T-helper 1 cell treated with Interleukin-12 subunit alpha and Interleukin-12 subunit beta and Interleukin-4 antibody, amounts not matched to agents 30 μg/mL and 1 μg/mL, for 36 hours (primary cell): Measurements from ENCODE around the gene TOM1.

Source experiments
- H3K27ac Mint-ChIP-seq: one replicate; pipeline ENCODE4 v1.8.0; 2021; ENCODE audit warnings: mild to moderate bottlenecking, mixed read lengths
- H3K27me3 Mint-ChIP-seq: one replicate; pipeline ENCODE4 v1.8.0; 2021; ENCODE audit warnings: low read depth, mixed read lengths
- H3K36me3 Mint-ChIP-seq: one replicate; pipeline ENCODE4 v1.8.0; 2021; ENCODE audit warnings: low read depth, mixed read lengths
- H3K4me1 Mint-ChIP-seq: one replicate; pipeline ENCODE4 v1.8.0; 2021; ENCODE audit warnings: low read depth, mixed read lengths
- H3K4me3 Mint-ChIP-seq: one replicate; pipeline ENCODE4 v1.8.0; 2021; ENCODE audit warnings: mild to moderate bottlenecking, moderate library complexity, mixed read lengths
- H3K9me3 Mint-ChIP-seq: one replicate; pipeline ENCODE4 v1.8.0; 2021; ENCODE audit warnings: mixed read lengths

The TOM1 gene

DNA sequence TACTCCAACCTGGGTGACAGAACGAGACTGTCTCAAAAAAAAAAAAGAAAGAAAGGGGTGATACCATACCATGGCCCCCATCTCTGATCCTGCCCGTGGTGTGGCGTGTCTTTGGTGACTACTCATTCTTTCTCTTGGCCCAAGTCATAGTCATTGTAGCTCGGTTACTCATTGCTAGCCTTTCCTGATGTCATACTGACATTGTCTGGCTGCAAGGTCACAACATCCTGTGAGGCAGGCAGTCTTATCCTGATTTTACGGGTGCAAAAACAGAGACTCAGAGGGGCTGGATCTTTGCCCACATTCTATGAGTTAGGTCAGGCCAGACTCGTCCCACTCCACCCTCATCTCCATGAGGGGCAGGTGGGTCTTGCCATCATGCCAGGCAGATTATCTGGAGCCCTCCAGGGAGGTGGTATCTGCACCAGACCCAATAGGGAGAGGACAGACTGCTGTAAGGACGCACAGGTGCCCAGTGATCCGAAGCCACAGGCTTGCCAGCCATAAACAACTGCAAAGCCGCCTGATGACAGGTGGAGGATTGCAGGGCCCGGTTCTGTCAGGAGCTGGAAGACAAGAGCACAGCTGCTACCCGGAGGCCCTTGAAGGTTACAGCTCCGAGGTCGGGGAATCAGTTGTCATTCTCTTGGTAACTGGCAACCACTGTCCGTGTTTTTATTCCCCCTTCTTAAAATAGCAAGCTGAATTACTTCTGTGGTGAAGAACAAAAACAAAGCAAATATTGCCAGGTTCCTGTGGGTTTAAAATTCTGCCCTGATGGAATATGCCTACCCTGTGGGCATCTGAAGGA is 13.8 kb downstream of the TOM1 start:
- Mint-ChIP-seq H3K36me3 (peaks cover 9% of the 10 kb centered on the region), H3K27me3 (no peaks in the 10 kb centered on the region), H3K4me1 (peaks cover 52% of the 10 kb centered on the region), H3K27ac (peak overlapping the region; percentile 38), H3K9me3 (no peaks in the 10 kb centered on the region), H3K4me3 (no peak overlapping the region)

DNA sequence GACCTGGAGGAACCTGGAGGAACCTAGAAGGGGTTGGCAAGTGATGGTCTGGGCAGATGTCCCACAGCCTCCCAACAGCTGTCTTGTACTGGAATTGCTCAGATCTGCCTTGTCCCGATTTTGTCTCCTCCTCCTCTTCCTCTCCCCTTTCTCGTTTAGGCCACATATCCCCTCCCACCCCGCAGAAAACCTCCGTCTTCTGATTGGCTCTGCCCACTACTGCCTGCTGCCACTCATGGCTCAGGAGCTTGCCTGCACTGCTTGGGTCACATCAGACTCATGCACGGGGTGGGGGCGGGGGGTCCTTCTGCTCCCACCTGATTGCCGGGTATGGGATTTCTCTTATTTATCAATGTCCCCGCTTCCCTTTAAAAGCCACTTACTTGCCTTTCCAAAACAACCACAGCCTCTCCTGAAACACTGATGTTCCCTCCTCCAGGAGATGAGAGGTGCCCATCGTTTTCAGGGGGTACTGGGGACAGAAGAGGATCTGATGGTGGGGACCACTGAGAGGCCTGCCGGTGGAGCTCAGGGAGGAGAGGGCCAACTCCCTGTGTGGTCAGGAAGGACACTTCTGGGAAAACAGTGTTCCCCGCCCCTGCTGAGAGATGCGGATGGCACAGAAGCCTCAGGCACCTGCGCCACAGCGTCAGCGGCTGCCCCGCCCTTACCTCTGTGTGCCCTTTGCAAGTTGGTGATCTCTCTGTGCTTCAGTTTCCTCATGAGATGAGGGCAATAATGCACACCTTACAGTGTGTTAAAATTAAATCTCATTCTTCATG is 14.7 kb downstream of the TOM1 start:
- Mint-ChIP-seq H3K4me3 (no peak overlapping the region), H3K27me3 (no peaks in the 10 kb centered on the region), H3K4me1 (peaks cover 44% of the 10 kb centered on the region), H3K9me3 (no peaks in the 10 kb centered on the region), H3K36me3 (peaks cover 9% of the 10 kb centered on the region), H3K27ac (no peak overlapping the region)

DNA sequence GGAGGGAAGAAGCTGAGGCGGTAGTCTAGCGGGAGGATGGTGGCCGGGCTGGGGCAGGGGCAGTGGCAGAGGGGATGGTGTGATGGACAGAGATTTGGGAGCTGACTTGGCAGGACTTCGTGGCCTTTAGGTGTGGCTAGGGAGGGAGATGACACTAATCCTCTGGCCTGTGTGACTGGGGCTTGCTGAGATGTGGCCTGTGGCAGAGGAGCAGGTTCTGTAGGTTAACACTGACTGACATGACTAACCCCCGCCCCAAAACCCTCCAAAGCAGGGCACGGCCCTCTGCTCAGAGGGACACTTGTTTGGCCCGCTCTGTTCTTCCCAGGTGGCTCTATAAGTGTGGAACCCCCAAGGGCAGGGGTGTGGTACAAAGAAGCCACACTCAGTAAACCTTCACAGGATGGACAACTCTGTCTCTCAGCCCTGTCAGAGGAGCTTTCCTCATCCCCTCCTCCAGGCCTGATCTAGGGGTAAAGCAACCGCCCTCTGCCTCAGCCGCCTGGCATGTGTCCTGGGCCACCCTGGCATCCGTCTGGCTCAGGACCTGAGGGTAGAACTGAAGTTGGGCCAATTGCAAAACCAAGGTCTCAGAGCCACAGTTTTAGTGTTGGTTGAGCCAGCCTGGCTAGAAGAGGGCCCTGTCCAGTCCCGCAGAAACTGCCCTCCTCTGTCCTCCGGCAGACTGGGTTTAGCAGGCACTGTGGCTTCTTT is 15.6 kb downstream of the TOM1 start:
- H3K27ac Mint-ChIP-seq = no peak overlapping the region
- no peak overlapping the region for H3K4me3 Mint-ChIP-seq
- no peaks in the 10 kb centered on the region for H3K9me3 Mint-ChIP-seq
- no peaks in the 10 kb centered on the region for H3K27me3 Mint-ChIP-seq
- H3K36me3 Mint-ChIP-seq = peaks cover 9% of the 10 kb centered on the region
- H3K4me1 Mint-ChIP-seq = peaks cover 37% of the 10 kb centered on the region

DNA sequence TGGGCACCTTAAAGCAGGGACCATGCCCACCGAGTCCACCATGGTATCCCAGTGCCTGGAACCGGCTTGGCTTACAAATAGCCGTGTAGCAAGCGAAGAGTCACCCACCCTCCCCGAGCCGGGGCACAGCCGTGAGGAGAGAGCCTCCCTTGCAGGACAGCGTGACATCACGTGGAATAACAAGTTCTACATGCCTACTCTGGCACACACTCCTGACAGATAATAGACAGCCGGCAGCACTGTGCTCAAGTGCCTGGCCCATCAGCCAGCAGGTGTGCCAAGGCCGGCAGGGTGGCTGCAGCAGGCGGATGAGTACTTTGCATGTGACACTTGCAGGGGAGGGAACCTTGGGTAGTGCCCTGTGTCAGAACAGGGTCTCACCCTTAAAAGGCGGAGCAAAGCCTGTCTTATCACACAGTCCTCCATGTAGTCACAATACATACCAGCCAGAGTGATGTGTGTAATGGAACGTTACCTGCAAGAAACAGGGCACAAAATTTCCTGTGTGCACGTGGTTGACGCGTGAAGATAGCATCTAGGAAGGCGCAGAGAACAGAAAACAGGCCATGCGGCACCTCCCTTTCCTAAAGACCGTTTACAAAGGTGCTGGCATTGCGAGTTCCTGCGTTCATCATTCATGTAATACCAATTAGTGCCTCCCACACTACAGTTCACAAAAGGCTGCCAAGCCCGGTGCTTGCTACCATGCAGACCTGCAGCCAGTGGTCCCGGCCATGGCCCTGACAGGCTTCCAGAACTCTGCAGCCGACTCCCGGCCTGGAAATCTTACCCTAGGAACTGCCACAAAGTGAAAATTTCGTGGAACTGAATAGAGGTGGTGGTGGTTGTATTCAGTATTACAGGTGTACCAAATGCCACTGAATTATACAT is 16.4 kb downstream of the TOM1 start:
- H3K9me3 Mint-ChIP-seq = no peaks in the 10 kb centered on the region
- H3K36me3 Mint-ChIP-seq = peaks cover 9% of the 10 kb centered on the region
- H3K4me1 Mint-ChIP-seq = peaks cover 29% of the 10 kb centered on the region
- no peak overlapping the region for H3K4me3 Mint-ChIP-seq
- no peaks in the 10 kb centered on the region for H3K27me3 Mint-ChIP-seq
- H3K27ac Mint-ChIP-seq = no peak overlapping the region

DNA sequence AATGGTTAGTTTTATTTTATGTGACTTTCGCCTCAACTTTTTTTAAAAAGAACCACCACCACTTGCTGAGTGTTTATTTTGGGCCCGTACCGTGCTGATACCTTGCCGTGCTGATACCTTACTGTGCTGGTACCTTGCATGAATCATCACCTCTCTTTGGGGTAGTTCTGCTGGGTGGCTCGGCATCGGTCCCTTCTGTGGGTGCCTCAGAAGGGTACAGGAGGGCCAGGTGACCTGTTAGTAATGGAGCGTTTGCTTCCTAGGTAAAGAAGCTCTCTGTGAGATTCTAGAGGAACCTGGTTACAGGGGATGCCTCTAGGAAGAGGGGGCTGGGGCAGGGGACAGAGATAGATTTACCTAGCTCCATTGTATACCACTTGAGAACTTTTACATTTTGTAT is 17.1 kb downstream of the TOM1 start:
- no peaks in the 10 kb centered on the region for H3K27me3 Mint-ChIP-seq
- peaks cover 26% of the 10 kb centered on the region for H3K4me1 Mint-ChIP-seq
- no peak overlapping the region for H3K27ac Mint-ChIP-seq
- H3K36me3 Mint-ChIP-seq = peaks cover 8% of the 10 kb centered on the region
- H3K4me3 Mint-ChIP-seq = no peak overlapping the region
- H3K9me3 Mint-ChIP-seq = no peaks in the 10 kb centered on the region

DNA sequence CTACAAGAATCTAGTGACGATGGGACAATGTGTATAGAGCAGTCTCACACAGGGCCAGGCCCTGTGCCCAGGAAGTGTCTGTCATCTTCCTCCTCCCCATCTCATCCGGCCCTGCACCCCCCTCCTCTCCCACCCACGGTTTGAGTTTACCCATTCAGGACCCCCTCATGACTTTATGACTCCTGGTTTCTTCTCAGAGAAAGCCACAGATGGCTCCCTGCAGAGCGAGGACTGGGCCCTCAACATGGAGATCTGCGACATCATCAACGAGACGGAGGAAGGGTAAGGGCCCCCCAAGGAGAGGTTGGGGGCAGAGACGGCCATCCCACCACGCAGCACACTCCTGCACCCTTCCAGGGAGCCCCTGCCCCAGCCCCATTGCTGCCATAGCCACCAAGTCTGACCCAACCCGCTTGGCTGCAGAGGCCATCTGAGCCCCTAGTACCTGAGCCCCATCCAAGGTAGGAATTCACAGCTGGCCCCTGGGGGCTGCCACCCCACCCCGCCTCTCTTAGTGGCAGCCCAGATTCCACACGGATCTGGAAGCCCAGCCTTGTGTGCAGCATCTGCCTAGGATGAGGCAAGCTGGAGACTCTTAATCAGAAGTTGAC is 18.1 kb downstream of the TOM1 start:
- Mint-ChIP-seq H3K4me1 (peaks cover 20% of the 10 kb centered on the region), H3K27me3 (no peaks in the 10 kb centered on the region), H3K4me3 (no peak overlapping the region), H3K36me3 (peaks cover 5% of the 10 kb centered on the region), H3K9me3 (no peaks in the 10 kb centered on the region), H3K27ac (no peak overlapping the region)

DNA sequence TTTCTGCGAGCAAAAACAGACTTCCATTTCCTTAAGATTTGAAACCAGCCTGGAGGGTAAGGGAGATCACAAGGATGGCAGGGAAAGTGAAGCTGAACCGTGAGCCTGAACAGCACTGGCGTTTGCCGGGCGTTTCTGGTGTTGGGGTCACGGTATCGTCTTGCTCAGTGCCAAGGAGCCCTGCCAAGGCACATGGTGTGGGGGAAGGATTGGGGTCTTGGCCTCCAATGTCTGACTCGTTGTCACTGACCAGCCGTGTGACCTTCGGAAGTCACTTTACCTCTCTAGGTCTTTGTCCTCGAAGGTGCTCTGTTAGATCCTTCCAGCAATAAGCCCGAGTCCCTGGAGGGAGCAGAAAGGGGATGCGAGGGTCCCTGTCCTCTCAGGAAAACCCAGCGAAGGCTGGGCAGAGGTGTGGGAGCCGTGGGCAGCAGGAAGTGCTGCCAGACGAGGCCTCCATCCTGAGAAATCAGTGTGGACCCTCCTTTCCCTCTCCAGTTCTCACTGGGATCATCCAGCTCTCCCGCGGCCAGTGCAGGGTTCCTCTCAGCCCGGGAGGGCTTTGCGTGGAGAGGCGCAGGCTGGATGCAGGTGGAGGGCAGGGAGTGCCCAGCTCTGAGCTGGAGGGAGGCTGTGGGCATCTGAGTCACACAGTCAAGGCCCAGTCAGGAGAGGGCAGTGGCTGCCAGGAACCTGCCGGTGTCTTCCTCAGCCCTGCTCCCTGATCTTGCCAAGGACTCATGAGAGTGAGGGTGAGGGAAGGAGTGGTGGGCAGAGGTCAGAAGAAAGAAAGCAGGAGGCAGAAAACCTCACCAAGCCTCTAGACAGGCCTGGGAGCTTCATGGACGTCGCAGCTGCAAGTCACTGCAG is 18.9 kb downstream of the TOM1 start:
- H3K36me3 Mint-ChIP-seq = peaks cover 7% of the 10 kb centered on the region
- no peaks in the 10 kb centered on the region for H3K27me3 Mint-ChIP-seq
- no peak overlapping the region for H3K27ac Mint-ChIP-seq
- H3K4me3 Mint-ChIP-seq = no peak overlapping the region
- H3K4me1 Mint-ChIP-seq = peaks cover 15% of the 10 kb centered on the region
- H3K9me3 Mint-ChIP-seq = no peaks in the 10 kb centered on the region

DNA sequence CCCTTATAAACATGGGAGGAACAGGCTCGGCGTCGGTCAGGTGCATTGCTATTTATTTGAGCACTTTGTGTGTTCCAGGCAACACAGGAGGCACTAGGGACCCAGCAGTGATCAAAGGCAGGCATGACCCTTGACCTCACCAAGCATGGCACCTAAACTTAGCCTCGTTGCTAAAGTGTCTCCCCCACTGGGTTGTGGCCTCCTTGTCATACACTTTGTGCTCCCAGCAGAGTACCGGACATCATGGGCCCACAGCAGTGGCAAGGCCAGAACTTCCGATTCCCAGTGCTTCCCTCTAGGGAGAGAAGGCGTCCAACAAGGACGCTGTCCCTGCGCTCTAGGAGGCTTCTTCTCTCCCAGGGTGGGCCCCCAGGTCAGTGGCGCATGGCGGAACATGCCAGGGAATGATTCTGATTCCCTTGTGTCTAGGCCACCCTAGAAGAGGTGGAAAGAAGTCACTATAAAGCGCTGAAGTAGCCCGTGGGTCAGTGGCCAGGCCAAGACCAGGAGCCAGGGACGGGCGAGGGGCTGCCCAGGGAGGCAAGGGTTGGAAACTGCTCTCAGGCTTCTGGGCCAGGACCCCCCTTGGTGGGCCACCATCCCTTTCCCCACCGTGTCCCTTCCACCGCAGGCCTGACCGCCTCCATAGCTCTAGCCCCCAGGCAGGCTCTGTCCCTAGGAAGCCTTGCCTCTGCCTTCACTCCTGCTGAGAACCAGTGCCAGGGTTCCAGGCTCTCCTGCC is 19.7 kb downstream of the TOM1 start:
- H3K9me3 Mint-ChIP-seq = no peaks in the 10 kb centered on the region
- no peak overlapping the region for H3K27ac Mint-ChIP-seq
- peaks cover 12% of the 10 kb centered on the region for H3K36me3 Mint-ChIP-seq
- no peak overlapping the region for H3K4me3 Mint-ChIP-seq
- peaks cover 8% of the 10 kb centered on the region for H3K4me1 Mint-ChIP-seq
- H3K27me3 Mint-ChIP-seq = no peaks in the 10 kb centered on the region

DNA sequence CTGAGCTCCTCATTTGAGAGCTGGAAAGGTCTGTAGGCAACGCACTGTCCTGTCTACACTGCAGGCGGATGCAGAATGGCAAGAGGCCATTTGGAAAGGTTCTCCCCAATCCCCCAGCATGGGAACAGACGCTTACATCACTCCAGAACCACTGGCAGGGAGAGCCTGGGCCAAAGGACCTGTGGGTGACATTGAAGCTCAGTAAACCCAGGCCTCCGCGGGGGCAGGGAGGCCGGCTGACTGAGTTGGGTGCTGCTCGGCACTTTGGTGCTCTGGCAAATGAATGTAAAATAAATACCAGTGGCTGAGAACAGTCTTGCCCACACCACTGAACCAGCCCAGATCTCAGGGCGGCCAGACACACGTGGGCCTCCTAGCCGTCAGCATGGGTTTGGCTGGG is 22.4 kb downstream of the TOM1 start:
- H3K4me1 Mint-ChIP-seq = no peaks in the 10 kb centered on the region
- no peak overlapping the region for H3K27ac Mint-ChIP-seq
- peaks cover 24% of the 10 kb centered on the region for H3K36me3 Mint-ChIP-seq
- no peaks in the 10 kb centered on the region for H3K9me3 Mint-ChIP-seq
- H3K4me3 Mint-ChIP-seq = no peak overlapping the region
- H3K27me3 Mint-ChIP-seq = no peaks in the 10 kb centered on the region

DNA sequence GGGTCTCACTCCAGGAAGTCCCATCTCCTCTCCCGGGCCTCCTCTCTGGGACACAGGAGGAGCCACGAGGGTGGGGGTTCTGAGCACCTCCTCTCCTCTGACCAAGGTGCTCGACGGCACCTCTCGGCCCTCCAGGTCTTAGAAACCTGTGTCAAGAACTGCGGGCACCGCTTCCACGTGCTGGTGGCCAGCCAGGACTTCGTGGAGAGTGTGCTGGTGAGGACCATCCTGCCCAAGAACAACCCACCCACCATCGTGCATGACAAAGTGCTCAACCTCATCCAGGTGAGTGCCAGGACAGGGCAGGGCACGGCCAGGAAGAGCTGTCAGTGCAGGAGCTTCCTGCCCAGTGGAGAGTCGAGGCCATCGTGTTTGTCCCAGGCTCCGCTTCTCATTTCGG is 23.2 kb downstream of the TOM1 start:
- Mint-ChIP-seq H3K36me3 (peaks cover 27% of the 10 kb centered on the region), H3K4me1 (no peaks in the 10 kb centered on the region)

DNA sequence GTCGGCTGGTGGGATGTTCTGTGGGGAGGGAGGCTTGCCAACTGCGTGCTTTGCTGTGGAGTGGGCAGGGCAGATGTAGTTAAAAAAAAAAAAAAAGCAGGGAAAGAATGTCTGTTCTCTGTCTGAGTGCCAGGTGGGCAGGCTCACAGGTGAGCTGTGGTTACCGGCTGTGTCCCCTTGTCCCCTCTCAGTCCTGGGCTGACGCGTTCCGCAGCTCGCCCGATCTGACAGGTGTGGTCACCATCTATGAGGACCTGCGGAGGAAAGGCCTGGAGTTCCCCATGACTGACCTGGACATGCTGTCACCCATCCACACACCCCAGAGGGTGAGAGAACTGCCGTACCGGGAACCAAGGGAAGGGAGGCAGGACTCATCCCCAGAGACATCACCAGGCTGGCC is 23.6 kb downstream of the TOM1 start:
- H3K27me3 Mint-ChIP-seq = no peaks in the 10 kb centered on the region
- no peak overlapping the region for H3K4me3 Mint-ChIP-seq
- H3K9me3 Mint-ChIP-seq = no peaks in the 10 kb centered on the region
- H3K36me3 Mint-ChIP-seq = peaks cover 28% of the 10 kb centered on the region
- H3K4me1 Mint-ChIP-seq = peaks cover 1% of the 10 kb centered on the region
- H3K27ac Mint-ChIP-seq = no peak overlapping the region

More for the DNA sequence above, 23.2 kb downstream of the TOM1 start:
- Mint-ChIP-seq H3K27ac (no peak overlapping the region), H3K4me3 (no peak overlapping the region), H3K9me3 (no peaks in the 10 kb centered on the region), H3K27me3 (no peaks in the 10 kb centered on the region)

DNA sequence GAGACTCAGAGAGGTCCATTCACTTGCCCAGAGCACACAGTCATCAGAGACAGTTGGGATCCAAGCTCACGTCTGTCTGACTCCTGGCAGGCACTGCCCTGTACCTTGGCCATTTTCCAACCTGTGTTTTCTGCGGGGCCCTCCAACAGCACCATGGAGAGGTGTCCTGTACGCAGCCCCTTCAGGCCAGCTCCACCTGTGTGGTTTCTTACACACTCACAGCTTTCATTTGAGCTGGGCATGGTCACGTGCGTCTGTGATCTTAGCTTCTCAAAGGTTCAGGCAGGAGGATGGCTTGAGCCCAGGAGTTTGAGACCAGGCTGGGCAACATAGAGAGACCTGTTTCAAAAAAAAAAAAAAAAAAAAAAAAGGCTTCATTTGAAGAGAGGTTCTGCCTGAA is 24.4 kb downstream of the TOM1 start:
- H3K9me3 Mint-ChIP-seq = no peaks in the 10 kb centered on the region
- H3K4me1 Mint-ChIP-seq = peaks cover 2% of the 10 kb centered on the region
- no peaks in the 10 kb centered on the region for H3K27me3 Mint-ChIP-seq
- H3K36me3 Mint-ChIP-seq = peaks cover 28% of the 10 kb centered on the region
- no peak overlapping the region for H3K4me3 Mint-ChIP-seq
- H3K27ac Mint-ChIP-seq = no peak overlapping the region
